ENCODE results near the gene TMEM14B.
"Not testable (repeated sequence)": the region's sequence is repeated elsewhere in the genome, so short reads cannot be mapped to it uniquely, and the experiment has no call there.

Gene TMEM14B

GRCh38 chr6:10749734-10750133 is 2.1 kb downstream of the TMEM14B start:
- FAIRE-seq, result no peak

- not testable (repeated sequence) for FAIRE-seq
Measured at GRCh38 chr6:10750568-10750967, 3.0 kb downstream of the TMEM14B start.

DNA sequence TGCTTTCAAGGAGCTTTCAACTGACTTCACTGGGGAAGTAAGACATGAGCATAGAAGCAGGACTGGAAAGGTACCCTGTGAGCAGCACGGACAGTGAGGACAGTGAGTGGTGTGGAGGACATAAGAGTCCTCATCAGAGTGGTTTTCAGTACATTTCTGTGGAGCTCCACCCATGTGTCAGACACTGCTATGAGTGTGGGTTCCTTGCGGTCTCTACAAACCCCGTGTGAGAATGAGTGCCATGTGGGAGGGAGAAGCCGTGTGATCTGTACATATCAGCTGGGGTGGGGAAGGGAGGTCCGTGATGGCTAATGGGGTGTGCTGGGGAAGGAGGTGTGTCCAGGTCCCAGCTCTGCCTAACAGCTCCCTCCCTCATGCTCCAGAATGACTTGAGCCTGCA is 4.2 kb downstream of the TMEM14B start:
- not testable (repeated sequence) for FAIRE-seq

DNA sequence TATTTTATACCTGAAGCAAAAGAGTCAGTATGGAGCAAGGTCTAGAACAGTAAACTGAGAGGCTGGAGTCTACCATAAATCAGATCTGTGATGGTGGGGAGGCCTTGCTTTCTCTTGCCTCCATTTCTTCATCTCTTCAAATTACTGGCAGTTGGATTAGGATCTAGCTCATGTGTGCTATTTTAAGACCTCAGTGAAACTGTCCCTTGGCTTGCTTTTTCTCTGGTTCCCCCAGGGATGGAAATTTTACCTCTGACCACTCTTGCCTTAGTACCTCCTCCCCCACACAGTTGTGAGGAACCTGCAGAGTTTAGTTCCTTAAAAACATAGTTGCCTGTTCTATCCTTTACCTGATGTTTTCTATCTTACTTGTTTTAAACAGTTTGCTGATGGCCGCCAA is 8.5 kb downstream of the TMEM14B start:
- no peak for FAIRE-seq

DNA sequence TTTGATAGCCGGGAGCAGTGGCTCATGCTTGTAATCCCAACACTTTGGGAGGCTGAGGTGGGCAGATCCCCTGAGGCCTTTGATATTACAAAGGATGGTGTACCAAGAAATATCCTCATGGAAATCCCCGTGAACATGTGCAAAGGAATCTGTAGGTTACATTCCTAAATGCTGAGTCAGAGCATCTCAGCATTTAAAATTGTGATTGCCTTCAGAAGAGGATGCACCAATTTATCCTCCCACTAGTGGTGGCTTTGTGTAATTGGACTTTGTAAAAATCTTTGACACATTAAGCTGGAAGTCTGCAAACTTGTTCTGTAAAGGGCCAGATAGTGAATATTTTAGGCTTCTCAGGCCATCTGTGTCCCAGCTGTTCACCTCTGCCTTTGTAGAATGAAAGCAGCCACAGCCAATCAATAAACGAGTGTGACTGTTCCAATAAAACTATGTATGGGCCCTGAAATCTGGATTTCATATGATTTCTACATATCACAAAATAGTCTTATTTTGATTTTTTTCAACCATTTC is 11.8 kb downstream of the TMEM14B start:
- no peak for FAIRE-seq

GRCh38 chr6:10759884-10760329 is 12.3 kb downstream of the TMEM14B start:
- FAIRE-seq, result no peak

GRCh38 chr6:10763006-10763405 is 15.4 kb downstream of the TMEM14B start:
- FAIRE-seq, result no peak

DNA sequence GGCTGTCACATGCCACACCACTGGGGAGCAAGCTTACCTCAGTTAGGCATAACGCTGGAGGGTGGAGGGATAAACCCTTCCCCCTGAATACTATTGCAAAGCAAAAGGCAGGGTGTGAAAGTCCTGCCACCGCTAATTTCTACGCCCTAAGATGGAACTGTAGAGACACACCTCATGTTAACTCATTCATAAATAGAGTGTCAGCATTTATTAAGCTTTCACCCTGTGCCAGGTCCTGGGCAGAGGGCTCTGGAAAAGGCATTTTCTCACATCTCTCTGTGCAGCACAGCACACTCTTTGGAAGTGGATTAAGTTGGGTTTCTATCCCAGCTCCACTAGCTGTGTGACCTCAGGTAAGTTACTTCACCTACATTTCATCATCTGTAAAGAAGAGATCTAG is 21.8 kb downstream of the TMEM14B start:
- FAIRE-seq, result no peak

GRCh38 chr6:10771371-10771894 is 23.8 kb downstream of the TMEM14B start:
- FAIRE-seq, result no peak

DNA sequence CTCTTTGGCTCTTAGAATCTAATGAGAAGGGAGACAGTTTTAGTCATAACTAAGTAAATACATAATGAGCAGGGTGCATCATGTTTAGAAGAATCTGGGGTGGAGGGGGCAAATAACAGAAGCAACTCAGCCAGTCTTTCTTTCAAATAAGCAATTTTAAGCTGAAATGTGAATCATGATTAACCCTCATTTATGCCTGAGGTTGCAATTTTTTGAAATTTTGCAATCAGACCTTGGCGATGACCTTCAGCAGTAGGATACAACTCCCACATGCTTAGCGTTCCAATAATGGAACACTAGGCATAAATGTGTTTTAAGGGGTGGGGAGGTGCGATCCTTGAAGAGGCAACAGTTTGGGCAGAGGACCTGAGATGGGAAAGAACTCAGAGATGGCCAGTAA is 30.6 kb downstream of the TMEM14B start:
- FAIRE-seq, result no peak

DNA sequence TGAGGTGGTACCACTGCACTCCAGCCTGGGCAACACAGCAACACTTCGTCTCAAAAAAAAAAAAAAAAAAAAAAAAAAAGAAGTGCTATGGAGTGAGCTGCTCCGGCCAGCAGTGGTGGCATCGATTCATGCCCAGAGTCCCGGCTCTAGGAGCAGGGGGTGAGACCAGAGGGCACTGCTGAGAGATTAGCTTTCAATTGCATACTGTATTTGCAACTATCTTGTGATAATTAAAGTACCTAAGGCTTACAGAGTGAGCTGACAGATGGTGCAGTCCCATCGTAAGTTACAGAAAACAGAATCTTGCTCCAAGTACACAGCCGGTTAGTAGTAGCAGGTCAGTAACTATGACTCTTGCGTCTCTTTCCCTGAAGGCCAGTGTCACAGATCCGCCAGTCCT is 31.5 kb downstream of the TMEM14B start:
- FAIRE-seq, result no peak

GRCh38 chr6:10791673-10792072 is 44.1 kb downstream of the TMEM14B start:
- no peak for FAIRE-seq

DNA sequence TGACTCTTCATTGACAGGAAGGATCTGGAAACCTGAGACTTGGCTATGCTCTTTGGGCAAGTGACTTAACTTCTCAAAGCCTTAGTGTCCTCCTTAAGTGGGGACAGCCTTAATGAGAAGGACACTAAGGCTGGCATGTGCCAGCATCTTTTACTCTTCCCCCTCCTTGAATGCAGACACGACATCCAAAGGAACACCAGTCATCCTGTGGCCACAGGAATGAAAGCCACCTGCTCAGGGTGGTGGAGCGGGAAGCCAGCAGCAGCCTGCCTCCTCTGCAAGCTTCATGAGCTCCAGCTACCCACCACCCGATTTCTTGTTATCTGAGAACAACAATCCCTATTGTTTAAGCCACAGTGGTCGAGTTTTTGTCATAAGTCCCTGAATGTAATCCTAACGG is 44.5 kb downstream of the TMEM14B start:
- no peak for FAIRE-seq

- no peak for FAIRE-seq
Measured at GRCh38 chr6:10793035-10793434, 45.4 kb downstream of the TMEM14B start.

DNA sequence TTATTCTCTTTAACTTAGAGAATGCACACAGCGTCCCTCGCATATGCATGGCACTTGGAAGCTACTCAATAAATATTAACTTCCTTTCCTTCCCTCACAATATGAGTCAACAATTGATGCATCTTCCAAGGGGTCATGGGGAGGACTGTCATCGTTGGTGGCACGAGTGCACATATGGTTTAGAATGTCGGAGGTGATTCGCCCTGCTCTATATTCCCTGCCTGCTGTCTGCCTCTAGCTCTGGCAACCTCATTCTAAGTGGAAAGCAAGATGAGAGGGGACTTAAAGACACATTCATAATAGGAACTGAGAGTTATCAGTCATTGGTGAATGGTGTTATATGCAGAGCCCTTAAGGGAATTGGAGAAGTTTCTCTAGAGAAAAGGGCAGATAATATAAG is 46.1 kb downstream of the TMEM14B start:
- FAIRE-seq, result no peak

DNA sequence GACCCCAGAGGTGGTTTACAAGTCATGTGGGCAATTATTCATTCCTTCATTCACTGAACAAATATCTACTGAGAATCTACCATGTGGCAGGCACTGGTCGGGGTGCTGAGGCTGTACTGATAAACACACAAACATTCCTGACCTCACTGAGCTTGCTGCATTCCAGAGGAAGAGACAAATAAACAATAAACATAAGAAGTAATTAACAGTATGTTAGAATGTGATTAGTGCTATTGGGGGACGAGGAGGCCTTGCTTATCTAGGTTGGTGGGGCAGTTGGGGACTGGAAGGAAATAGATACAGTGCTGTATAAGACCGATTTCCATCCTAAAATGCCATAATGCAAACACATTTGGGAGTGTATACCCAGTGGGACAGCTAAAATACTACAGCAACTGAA is 46.6 kb downstream of the TMEM14B start:
- FAIRE-seq, result no peak

DNA sequence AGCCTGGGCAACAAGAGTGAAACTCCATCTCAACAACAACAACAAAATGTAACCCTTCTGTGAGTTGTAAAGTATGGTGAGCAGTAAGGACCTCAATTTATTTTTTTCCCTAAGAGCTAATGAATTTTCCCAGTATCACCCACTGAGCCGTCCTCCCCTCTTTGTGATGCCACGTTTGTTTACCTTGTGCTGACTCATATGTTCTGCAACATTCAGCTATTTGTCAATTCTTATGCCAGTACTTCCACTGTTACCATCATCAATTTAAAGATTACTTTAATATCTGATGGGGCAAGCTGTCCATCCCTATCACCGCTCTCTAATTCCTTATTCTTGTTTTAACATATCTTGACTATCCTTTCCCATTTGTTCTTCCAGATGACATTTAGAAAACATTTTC is 53.2 kb downstream of the TMEM14B start:
- FAIRE-seq, result no peak

GRCh38 chr6:10801224-10801848 is 53.7 kb downstream of the TMEM14B start:
- peak; percentile 81 for FAIRE-seq
